HuH-7.5 (cell line): ENCODE measurements around the gene RASSF5.

Experiments
- DNase-seq: peaks from one replicate; pipeline ENCODE4 v3.0.0; 2011; ENCODE audit warnings: low spot score

Gene RASSF5

GRCh38 chr1:206497363-206497762 lies 10.0 kb upstream of the RASSF5 start:
- DNase-seq: no peak

GRCh38 chr1:206497774-206498173 lies 9.6 kb upstream of the RASSF5 start:
- DNase-seq: no peak

GRCh38 chr1:206498685-206499084 lies 8.6 kb upstream of the RASSF5 start:
- no peak for DNase-seq

DNA sequence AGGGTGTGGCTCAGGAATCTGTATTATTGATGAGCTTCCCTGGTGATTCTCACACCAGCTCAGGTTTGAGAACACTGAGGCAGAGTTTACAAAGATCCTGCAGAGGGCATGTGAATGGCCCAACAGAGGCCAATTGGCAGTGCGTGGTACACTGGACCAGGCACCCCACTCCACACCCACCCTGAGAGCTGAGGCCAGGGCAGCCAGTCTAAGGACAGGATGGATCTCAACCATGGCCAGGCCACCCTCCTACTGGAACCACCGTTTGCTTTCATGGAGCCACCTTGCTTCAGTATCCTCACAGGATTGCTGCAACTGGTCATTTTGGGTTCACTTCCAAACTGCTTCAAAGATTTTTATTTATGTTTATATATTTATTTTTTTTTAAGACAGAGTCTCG lies 7.3 kb upstream of the RASSF5 start:
- DNase-seq: no peak

DNA sequence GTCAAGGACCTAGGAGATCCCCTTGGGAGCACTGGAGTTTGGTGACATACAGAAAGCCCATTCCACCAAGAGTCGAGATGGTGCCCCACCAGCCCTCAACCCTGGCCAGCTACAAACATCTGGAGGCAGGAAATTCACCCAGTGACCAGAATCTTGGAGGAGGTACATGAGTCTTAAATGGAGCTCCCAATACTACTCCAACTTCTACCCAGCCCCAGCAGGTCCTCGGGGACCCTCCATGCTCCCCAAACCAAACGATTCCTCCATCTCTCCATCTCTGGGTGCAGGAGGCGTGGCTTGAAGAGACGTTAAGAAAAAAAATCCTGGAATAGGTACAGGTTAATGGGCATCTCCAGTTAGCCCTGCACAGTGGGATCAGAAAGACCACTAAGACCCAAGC lies 5.5 kb upstream of the RASSF5 start:
- no peak for DNase-seq

DNA sequence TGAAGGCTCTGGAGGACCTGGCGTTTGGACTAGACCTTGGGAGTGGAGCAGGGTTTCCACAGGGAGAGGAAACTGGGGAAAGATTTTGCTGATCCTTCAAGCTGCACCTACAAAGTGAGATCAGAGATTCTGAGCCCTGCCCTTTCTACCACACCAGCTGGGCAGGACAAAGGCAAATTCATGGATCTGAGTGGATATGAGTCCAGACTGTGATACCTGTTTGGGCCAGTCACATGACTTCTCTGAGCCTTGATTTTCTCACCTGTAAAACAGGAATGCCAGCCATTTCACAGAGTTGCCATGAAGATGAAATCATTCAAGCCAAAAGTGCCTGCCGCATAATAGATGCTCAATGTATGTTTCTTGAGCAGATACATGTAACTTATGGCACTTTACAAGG lies 4.9 kb upstream of the RASSF5 start:
- no peak for DNase-seq

DNA sequence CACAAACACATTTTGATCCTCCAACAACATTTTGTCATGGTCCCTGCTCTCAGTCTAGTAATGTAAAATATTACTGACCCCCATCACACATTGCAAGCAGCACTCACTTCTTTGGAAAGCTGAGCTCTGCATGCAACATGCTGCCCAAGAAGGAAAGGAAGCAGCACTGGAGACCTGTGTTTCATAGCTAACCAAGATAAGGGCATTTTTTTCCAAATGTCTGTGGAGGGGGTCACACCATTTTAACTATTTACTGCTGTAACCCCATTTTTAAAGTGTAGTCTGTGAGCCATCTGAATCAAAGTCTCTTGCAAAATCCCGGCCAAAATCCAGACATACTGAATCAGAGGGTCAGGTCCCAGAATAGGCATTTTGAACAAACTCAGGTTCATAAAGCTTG lies 4.5 kb upstream of the RASSF5 start:
- DNase-seq: no peak

- DNase-seq: no peak
These were observed 3.6 kb upstream of the RASSF5 start for GRCh38 chr1:206503591-206504362.

GRCh38 chr1:206504363-206504713 lies 3.0 kb upstream of the RASSF5 start:
- DNase-seq: no peak

DNA sequence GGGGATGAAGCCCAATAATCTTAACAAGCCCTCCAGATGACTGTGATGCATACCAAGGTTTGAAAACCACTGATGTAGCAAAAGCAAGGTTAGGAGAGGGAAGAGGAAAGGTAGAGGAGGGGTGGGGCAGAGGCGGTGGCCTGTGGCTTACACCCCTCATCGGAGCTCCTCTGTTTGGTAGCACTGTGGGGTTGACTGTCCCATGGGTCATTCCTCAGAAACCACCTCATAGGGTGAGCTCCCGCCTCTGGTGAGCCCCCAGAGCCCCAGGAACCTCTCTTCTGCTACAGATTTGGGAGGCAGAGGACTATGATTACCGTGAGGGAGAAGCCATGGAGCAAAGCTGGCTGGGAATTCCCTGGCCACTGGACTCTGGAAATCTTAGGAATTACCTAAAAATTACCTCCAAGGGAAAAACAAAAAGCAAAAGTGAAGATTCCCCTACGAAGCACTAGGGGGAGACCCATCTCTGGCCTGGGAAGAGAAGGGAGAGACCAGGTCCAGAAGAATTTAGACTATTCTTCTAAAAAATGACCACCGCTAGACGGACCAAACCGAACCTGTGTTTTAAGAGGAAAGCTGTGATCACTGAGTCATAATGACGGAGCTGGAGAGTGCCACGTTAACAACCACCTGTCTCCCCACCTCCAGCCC lies 1.5 kb upstream of the RASSF5 start:
- DNase-seq: peak; percentile 70

DNA sequence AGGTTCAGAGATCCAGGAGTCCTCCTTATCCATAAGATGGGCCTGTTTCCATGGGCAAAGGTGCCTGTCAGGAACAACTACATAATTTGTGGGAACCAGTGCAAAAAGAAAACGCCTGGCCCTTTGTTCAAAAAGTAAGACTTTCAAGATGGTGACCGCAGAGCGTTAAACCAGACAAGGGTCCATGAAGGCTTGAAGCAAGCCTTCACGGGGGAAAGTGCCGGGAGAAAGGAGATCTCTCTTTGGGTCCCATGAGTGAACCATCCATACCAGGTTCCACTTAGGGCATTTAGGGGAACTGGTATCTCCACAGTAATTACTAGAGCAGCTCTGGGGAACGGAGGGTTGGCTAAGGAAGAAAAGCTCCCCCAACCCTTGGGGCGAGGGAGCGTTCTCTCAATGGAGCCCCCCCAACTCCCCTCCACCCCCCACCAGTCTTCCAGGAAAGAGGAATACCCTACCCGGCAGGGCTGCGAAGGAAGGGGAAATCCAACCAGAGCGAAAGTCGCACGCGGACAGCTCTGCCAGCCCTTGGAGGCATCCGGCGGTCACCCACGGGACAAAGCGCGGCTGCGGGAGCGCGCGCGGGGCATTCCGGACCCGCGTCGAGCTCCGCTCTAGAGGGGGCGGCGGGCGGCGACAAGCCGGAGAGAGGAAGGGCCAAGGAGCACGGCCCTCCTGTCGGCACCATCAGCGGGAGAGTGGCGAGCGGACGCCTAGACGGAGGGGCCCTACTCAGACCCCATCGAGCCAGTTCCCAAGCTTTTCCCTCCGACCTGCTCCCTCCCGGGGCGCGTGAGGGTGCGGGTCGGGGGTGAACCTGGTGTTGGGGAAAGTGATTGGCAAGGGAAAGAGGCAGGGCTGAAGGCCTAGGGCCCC lies 687 bp upstream of the RASSF5 start:
- DNase-seq: no peak

GRCh38 chr1:206508130-206508889 lies 979 bp downstream of the RASSF5 start:
- DNase-seq: peak; percentile 52

DNA sequence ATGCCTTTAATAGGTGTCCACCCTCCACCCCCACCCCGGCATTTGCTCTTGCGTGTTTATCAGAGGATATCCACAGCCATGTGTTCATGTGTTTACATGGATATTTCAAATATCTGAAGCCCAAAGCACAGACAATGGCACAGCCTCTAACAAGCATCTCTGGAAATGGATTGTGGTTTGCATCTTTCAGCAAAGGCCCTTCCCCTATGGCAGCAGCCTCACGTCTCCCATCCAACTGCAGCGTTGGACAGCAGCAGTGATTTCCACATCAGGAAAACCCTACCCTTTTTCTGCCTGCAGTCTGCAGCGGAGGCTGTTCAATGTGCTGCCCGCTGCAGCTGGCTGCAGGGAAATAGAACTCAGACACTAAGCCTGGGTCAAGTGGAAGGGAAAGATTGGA lies 1.6 kb downstream of the RASSF5 start:
- no peak for DNase-seq

GRCh38 chr1:206509612-206510257 lies 2.4 kb downstream of the RASSF5 start:
- DNase-seq: no peak

DNA sequence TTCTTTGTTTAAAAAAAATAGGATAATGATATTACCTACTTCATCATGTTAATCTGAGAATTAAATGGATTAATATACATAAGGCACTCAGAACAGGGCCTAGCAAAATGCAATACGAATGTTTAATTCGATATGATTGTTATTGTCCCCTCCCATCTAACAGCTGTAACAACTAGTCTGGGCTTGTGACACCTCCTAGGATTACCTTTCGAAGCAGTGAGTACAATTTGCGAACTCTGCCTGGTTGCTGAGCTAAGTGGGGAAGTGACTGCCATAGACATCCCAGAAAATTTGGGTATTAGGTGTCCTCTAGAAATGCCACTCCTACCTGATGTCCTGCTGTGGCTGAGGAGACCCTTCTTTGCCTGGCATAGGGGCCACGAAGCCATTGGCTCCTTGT lies 3.0 kb downstream of the RASSF5 start:
- DNase-seq: no peak

DNA sequence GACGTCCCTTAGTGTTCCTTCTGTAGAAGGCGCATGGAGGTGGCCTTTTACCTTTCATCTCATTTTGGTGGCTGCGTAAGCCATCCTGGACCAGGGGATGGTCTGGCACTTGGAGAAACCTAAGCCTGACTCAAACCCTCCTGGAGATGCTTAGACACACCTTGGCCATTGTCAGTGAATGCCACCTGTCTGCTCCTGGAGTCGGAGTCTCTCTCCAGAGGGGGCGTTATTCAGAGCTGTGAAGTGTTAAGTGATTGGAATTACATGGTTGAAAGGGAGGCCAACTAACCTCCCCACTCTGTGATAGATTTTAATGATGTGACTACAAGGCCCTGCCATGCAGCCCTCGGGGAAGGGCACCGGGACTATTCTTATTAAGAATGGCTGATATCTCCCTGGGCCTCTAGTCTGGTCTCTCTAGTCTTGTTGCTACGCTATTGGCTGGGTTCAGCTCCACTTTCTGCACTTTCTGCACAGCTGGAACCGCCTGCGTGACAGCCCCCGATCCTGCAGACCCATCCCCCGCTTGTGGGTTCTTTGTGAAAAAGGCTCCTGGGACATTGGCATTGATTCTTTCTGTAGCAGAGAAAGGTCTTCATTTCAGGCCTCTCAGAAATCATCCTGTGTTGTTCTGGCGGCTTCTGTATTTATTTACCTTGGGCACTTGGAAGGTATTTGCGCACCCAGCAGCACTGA lies 4.2 kb downstream of the RASSF5 start:
- no peak for DNase-seq

GRCh38 chr1:206512058-206512850 lies 4.9 kb downstream of the RASSF5 start:
- DNase-seq: no peak

- DNase-seq: no peak
These were observed 5.5 kb downstream of the RASSF5 start for GRCh38 chr1:206512851-206513180.

DNA sequence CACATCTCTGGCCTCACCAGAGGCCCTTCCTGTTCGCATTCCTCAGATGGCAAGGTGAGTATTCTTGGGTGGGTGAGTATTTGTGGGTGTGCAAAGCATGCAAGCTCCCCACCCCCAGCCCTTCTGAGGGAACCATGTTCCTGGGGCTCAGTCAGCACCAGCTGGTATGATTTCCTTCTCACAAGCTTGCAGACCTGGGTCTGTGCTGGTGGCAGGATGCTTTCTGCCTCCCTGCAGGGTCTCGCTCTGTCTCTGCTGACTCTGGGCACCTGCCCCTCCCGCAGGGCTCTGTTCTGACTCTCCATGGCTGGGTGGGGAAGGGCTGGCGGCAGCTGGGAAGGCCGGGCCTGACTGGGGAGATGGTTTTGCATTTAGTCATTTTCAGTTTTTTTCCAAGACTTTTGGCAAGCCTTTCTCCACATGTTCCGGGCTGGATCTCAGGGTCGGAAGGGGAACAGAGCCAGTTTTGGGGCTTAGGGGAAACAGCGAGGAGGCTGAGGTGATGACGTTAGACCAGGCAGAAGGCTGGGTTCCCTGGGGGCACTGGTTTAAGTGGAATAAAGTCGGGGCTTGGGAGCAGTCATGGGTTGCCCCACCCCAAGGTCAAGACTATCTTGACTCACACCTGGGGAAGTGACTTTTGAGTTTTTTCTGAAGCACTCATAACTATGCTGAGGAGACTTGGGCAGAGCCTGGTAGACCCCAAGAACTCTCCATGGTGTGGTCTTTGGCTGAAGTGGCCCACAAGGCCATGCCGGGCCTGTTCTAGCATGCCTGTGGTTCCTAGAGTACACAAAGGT lies 6.2 kb downstream of the RASSF5 start:
- no peak for DNase-seq
